Esophagus squamous epithelium (tissue), 4 donors: ENCODE data around the gene TLK2.
"Not testable (repeated sequence)": the region's sequence is repeated elsewhere in the genome, so short reads cannot be mapped to it uniquely, and the experiment has no call there.

Source experiments
- POLR2A ChIP-seq, 4 donors: fragments of 450-650 bp; IDR thresholded peaks; one replicate each; pipeline ENCODE4 v1.6.1; 2017; ENCODE audit warnings: antibody characterized with exemption in 4 of 4, mild to moderate bottlenecking in 4 of 4, moderate library complexity in 3 of 4
- TF ChIP-seq, protein P1 (sequence below), 6 experiments: fragments of 450-650 bp in 4 of 6; fragments of 200-600 bp in 2 of 6; sonication (generic) in 2 of 6; IDR thresholded peaks; one replicate each; pipeline ENCODE4 v1.5.1; 2016 to 2019; ENCODE audit warnings: antibody characterized with exemption in 6 of 6, mild to moderate bottlenecking in 4 of 6, moderate library complexity in 4 of 6

DNA sequence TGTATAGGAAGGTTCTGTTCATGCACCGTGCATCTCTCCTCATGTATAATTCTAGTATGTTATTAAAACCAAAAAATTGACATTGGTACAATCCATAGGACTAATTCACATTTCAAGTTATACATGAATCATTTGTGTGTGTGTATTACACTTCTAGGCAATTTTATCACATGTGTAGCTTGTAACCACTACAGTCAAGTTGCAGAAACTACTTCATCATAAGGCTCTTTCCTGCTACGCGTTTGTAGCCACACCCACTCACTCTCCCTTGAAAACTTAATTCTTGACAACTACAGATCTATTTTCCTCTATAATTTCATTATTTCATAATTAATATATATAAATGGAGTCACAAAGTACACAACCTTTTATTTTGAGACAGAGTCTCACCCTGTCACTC is 32.4 kb downstream of the TLK2 start:
- TF ChIP-seq, protein P1, sequence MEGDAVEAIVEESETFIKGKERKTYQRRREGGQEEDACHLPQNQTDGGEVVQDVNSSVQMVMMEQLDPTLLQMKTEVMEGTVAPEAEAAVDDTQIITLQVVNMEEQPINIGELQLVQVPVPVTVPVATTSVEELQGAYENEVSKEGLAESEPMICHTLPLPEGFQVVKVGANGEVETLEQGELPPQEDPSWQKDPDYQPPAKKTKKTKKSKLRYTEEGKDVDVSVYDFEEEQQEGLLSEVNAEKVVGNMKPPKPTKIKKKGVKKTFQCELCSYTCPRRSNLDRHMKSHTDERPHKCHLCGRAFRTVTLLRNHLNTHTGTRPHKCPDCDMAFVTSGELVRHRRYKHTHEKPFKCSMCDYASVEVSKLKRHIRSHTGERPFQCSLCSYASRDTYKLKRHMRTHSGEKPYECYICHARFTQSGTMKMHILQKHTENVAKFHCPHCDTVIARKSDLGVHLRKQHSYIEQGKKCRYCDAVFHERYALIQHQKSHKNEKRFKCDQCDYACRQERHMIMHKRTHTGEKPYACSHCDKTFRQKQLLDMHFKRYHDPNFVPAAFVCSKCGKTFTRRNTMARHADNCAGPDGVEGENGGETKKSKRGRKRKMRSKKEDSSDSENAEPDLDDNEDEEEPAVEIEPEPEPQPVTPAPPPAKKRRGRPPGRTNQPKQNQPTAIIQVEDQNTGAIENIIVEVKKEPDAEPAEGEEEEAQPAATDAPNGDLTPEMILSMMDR (IDR thresholded peaks at IDR 0.05): not testable (repeated sequence)
- TF ChIP-seq POLR2A (IDR thresholded peaks at IDR 0.05): not testable (repeated sequence)
